NCI-H524 treated with DMSO at 0.1 percent for 48 hours (cell line): ENCODE results near the gene LYST.
"Not testable (repeated sequence)": the region's sequence is repeated elsewhere in the genome, so short reads cannot be mapped to it uniquely, and the experiment has no call there.

Experiments
- DNase-seq: peaks from one replicate; lab custom pipeline; 2025; lab: John Stamatoyannopoulos, UW

The LYST gene

DNA sequence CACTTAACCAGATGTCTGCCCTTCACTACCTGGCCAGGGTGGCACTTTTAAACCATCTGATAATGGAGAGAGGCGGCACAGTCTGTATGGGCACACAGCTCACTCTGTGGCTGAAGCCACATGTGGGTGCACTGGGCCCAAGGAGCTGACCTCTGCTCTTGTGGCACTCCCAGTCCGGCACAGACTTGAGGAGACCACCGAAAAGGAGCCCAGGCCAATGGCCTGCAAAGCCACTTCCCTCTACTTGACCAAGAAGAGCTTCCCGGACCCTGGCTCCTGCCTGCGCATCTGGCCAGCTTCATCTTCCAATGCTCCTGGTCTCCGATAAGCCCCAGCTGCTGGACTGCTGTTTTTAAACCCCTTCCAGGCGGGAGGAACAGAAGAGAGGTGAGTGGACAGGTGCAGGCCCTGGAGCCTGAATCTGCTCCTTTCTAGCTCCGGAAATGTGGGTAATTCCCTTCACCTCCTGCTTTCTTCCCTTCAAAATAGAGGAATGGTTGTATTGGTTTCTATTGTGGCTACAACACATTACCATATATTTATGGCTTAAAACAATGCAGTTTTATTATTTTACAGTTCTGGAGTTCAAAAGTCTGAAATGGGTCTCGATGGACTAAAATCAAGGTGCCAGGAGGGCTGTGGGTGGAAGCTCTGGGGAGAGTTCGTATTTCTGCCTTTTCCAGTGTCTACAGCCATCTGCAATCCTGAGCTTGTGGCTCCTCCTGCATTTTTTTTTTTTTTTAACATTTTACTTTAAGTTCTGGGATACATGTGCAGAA lies 228.8 kb downstream of the LYST start:
- DNase-seq = no peak

DNA sequence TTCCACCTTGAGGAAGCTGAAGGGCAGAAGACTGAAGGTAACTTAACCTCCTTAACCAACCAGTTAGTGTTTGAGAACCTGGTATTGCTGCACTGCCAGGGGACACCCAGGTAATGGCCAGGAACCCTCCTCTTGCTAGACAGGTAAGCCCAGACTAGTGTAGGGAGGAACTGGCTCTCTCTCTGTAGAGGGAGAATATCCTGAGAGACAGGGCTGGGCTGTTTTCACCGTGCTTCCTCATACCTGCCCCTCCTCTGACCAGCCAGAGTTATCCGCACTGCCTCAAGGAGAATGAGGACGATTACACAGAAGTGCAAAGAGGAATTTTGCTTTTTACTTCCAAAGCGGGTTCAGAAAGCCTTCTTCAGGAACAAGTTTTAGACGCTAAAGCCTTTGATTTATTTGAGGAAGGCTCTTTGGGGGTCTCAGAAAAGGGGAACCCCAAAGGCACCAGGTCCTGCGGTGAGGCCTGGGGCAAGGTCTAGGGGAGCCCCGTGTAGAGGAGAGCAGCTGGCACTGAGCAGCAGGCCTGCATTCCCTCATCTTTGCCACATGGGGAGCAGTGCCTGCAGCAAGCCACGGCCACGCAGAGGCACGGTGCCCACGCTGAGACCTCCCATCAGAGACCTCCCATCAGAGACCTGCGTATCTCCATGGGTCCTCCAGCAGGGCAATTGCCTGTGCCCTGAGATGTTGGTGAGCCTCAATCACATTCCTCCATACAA lies 230.6 kb downstream of the LYST start:
- no peak for DNase-seq

DNA sequence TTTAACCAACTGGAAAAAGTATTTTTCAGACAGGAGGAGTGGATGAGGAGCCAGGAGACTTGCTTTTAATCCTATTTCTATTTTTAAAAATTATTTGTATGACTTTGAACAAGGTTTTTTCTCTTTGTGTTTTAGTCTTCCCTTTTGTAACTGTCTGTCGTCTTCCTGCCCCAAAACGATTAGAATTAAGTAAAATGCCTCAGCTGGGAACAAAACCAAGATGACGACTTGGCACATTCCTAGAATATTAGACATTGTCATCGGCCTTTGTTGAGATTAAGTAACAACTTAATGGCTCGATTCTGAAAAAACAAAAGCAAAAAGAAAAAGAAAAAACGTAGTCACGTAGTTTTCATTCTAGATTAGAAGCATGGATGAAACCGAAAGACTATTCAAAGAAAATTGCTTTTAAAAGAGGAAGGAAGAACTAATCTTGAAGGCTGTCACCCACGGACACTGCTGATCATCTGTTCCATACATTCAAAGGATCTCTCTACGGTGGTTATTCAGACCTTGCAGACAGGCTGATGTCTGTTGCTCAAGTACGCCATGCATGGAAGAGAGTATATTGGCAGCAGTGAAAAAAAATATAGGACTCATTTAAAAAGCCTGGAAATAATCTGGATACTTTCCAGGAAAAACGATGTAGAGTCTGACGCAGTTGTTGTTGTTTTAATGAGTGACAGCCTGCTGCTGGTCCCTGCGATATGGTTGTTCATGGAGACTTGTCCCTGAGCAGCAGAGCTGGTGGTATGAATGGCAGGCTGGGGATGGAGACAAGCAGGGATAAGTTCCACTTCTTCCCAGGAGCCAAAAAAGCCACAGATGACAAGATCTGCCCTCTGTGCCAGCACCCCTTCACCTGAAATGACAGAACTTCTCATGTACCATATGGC lies 234.0 kb downstream of the LYST start:
- no peak for DNase-seq

DNA sequence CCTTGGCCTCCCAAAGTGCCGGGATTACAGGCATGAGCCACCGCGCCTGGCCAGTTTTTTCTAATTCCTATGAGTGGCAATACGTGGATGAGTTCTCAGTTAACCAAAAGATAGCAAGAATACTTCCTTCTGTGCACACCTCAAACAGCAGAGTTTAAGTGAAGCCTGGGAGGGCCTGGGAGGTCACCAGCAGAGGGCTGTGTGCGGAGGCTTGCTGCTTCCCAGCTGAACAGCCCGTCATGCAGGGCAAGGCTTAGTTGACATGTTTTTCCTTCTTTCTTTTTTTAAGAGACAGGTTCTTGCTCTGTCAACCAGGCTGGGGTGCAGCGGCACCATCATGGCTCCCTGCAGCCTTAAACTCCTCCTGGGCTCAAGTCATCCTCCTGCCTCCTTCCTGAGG lies 234.9 kb downstream of the LYST start:
- DNase-seq = no peak

- DNase-seq = no peak
Measured at GRCh38 chr1:235628316-235629005, 238.2 kb downstream of the LYST start.

- DNase-seq = no peak
Measured at GRCh38 chr1:235625831-235626230, 240.9 kb downstream of the LYST start.

DNA sequence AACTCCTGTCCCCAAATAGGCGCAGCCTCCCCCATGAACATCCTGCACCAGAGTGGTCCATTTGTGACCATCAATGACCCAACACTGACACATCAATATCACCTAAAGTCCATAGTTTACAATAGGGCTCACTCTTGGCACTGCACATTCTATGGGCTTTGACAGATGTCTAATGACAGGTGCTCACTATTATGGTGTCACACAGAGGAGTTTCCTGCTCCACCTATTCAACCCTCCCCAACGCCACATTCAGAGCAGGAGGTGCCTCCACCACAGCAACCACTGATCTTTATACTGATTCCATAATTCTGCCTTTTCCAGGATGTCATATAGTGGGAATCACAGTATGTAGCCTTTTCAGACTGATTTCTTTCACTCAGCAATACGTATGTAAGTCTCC lies 241.4 kb downstream of the LYST start:
- DNase-seq = no peak

- no peak for DNase-seq
Measured at GRCh38 chr1:235624721-235625333, 241.9 kb downstream of the LYST start.

- DNase-seq = no peak
Measured at GRCh38 chr1:235622936-235623779, 243.5 kb downstream of the LYST start.

DNA sequence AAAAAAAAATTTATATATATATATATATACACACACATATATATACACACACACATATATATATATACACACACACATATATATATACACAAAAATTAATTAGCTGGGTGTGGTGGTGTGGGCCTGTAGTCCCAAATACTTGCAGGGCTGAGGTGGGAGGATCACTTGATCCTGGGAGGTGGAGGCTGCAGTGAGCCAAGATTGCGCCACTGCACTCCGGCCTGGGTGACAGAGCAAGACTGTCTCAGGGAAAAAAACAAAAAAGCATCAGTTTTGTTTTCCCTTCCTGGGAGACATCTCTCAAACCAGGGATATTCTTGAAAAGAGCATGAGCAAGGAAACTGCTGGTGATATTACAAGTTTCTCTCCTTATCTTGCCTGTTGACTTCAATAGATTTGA lies 247.6 kb downstream of the LYST start:
- not testable (repeated sequence) for DNase-seq

DNA sequence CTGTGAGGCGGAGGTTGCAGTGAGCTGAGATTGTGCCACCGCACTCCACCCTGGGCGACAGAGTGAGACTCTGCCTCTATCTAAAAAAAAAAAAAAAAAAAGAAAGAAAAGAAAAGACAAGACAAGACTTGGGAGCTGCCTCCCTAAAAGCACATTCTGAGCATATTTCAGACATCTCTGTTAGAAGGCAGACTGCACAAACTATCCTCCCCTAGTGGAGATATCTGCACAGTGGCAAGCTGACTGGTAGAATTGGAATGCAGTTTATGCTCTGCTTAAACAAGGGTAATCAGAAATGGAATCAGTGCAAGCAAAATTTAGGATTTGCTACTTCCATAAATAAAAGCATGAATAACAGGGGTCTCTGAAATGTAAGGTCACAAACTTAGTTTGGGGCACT lies 248.9 kb downstream of the LYST start:
- no peak for DNase-seq

- DNase-seq = no peak
Measured at GRCh38 chr1:235617140-235617539, 249.6 kb downstream of the LYST start.

GRCh38 chr1:235614442-235614954 lies 252.2 kb downstream of the LYST start:
- DNase-seq = no peak

- DNase-seq = no peak
Measured at GRCh38 chr1:235613602-235614001, 253.1 kb downstream of the LYST start.

- DNase-seq = no peak
Measured at GRCh38 chr1:235612761-235613160, 253.9 kb downstream of the LYST start.
